Measurements from ENCODE around the gene CEACAM3.
"Not testable (repeated sequence)": the region's sequence is repeated elsewhere in the genome, so short reads cannot be mapped to it uniquely, and the experiment has no call there.

CEACAM3 gene

GRCh38 chr19:41796362-41796761 is at the start of gene CEACAM3:
TSS of gene CEACAM3 (plus strand) at chr19:41796587. CDS start at chr19:41796678, 91 bp downstream.
- DNase-seq (ENCODE audit: low read depth): no peak
- no peak within 1 kb of the TSS for H3K4me3 ChIP-seq (ENCODE audit: low read length)
- TF ChIP-seq CTCF (IDR thresholded peaks at IDR 0.05; ENCODE audit: insufficient read depth, low read depth, low read length, missing control alignments): no peak

GRCh38 chr19:41746593-41747227 is 49.7 kb upstream of the CEACAM3 start:
- TF ChIP-seq CTCF (IDR thresholded peaks at IDR 0.05; ENCODE audit: insufficient read depth, low read depth, low read length, missing control alignments): peak; percentile 81
- peak; percentile 71 for DNase-seq (ENCODE audit: low read depth)
- H3K4me3 ChIP-seq (ENCODE audit: low read length): no peak overlapping the region

- DNase-seq (ENCODE audit: low read depth): no peak
- no peak overlapping the region for H3K4me3 ChIP-seq (ENCODE audit: low read length)
- TF ChIP-seq CTCF (IDR thresholded peaks at IDR 0.05; ENCODE audit: insufficient read depth, low read depth, low read length, missing control alignments): no peak
Measured at GRCh38 chr19:41748012-41748411, 48.4 kb upstream of the CEACAM3 start.

- H3K4me3 ChIP-seq (ENCODE audit: low read length): not testable (repeated sequence)
- DNase-seq (ENCODE audit: low read depth): peak; percentile 70
Measured at GRCh38 chr19:41750248-41751134, 45.9 kb upstream of the CEACAM3 start.

GRCh38 chr19:41753159-41753558 is 43.2 kb upstream of the CEACAM3 start:
- peak; percentile 79 for TF ChIP-seq CTCF (IDR thresholded peaks at IDR 0.05; ENCODE audit: insufficient read depth, low read depth, low read length, missing control alignments)
- H3K4me3 ChIP-seq (ENCODE audit: low read length): no peak overlapping the region
- peak; percentile 60 for DNase-seq (ENCODE audit: low read depth)

GRCh38 chr19:41753936-41754529 is 42.4 kb upstream of the CEACAM3 start:
- DNase-seq (ENCODE audit: low read depth): peak; percentile 52
- TF ChIP-seq CTCF (IDR thresholded peaks at IDR 0.05; ENCODE audit: insufficient read depth, low read depth, low read length, missing control alignments): peak; percentile 79
- no peak overlapping the region for H3K4me3 ChIP-seq (ENCODE audit: low read length)

GRCh38 chr19:41755328-41755913 is 41.0 kb upstream of the CEACAM3 start, which contains the start of gene CEACAM6:
TSS of gene CEACAM6 (plus strand) at chr19:41755530. CDS start at chr19:41755639, 109 bp downstream.
- no peak within 1 kb of the TSS for H3K4me3 ChIP-seq (ENCODE audit: low read length)
- no peak for TF ChIP-seq CTCF (IDR thresholded peaks at IDR 0.05; ENCODE audit: insufficient read depth, low read depth, low read length, missing control alignments)
- DNase-seq (ENCODE audit: low read depth): no peak
